MCF 10A (cell line): ENCODE results near the gene KRT71. TPM values are rescaled to one million over a fixed set of nuclear protein-coding genes. Genes with fewer than 3 reads are reported as not detected.

Experiments
- BruUV-seq: library from RNA; stranded (reverse); fragments of 400-500 nt; replicated peaks from 2 replicates; lab custom pipeline; 2021; lab: Mats Ljungman, UMichigan
- CTCF ChIA-PET: fragments of 300-600 bp; sonication (Branson Sonifier 250); formaldehyde crosslinking; extraction: SDS; loops from one replicate; lab custom pipeline; 2021; ENCODE audit warnings: antibody characterized with exemption, inconsistent platforms; lab: Yijun Ruan, JAX
- POLR2A ChIA-PET: fragments of 300-600, 350-650 bp; sonication (Branson Sonifier 250); formaldehyde crosslinking; extraction: SDS; loops from one replicate; lab custom pipeline; 2020; ENCODE audit warnings: antibody characterized with exemption, inconsistent platforms; lab: Yijun Ruan, JAX
- DNase-seq: peaks from one replicate; pipeline ENCODE4 v3.0.0-alpha.2; 2018; ENCODE audit not compliant: unreplicated experiment
- H3K27ac Mint-ChIP-seq: one replicate; pipeline ENCODE4 v1.8.0; 2022; ENCODE audit warnings: mild to moderate bottlenecking, low read depth, mixed read lengths; ENCODE audit not compliant: unreplicated experiment
- H3K27me3 Mint-ChIP-seq: one replicate; pipeline ENCODE4 v1.8.0; 2022; ENCODE audit warnings: mixed read lengths; ENCODE audit not compliant: insufficient read depth, unreplicated experiment
- H3K36me3 Mint-ChIP-seq: one replicate; pipeline ENCODE4 v1.8.0; 2022; ENCODE audit warnings: mild to moderate bottlenecking, moderate library complexity, mixed read lengths; ENCODE audit not compliant: insufficient read depth, unreplicated experiment
- H3K4me1 Mint-ChIP-seq: one replicate; pipeline ENCODE4 v1.8.0; 2022; ENCODE audit warnings: mixed read lengths; ENCODE audit not compliant: insufficient read depth, unreplicated experiment
- H3K4me3 Mint-ChIP-seq: one replicate; pipeline ENCODE4 v1.8.0; 2022; ENCODE audit warnings: mild to moderate bottlenecking, moderate library complexity, mixed read lengths; ENCODE audit not compliant: unreplicated experiment
- H3K9me3 Mint-ChIP-seq: one replicate; pipeline ENCODE4 v1.8.0; 2022; ENCODE audit warnings: mixed read lengths; ENCODE audit not compliant: unreplicated experiment
- intact Hi-C: fragments of 100-400 bp; cut with micrococcal nuclease; formaldehyde crosslinking; loops from 2 replicates; pipeline ENCODE4 v1.14.1; 2022
- total RNA-seq: library from RNA; stranded (reverse); gene quantifications from 2 replicates; pipeline ENCODE4 v1.2.3, GENCODE V29; 2022
- TF ChIP-seq, protein P1 (sequence below): fragments of 200-600 bp; IDR thresholded peaks from one replicate; pipeline ENCODE4 v1.8.0; 2022; ENCODE audit warnings: antibody characterized with exemption, mild to moderate bottlenecking; ENCODE audit not compliant: unreplicated experiment

KRT71 gene
- total RNA-seq, 1 experiment from 2014 or later: not detected

DNA sequence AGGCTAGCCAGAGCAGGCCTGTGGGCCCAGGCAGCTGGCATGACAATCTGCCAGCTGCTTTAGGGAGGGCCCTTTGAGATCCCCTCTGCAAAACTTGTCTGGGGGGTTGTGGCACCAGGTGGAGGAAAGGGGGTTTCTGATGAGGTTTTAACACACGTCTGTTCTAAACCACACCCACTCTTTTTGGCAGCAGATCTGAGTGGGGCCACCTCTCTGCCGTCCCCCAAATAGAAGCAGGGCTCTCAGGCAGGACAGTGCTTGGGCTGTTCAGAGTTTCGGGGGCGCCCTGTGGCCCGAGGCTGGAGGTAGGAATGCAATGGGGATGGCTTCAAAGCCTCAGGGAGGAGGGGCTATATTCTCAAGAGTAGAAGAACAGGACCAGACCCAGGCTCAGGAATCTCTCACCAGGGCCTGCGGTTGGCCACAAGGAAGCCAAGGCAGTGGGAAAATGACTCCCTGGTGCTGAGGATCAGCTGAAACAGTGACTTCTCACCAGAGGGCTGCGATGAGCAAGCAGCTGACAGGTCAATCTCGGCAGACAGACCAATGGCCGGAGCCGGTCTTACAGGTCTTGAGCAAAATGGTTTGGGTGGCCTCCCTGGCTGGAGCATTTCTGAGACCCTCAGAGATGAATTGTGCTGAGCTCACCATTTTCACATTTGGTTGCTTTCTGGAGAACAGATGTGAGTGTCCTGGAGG is 31.2 kb downstream of the KRT71 start:
- TF ChIP-seq, protein P1, sequence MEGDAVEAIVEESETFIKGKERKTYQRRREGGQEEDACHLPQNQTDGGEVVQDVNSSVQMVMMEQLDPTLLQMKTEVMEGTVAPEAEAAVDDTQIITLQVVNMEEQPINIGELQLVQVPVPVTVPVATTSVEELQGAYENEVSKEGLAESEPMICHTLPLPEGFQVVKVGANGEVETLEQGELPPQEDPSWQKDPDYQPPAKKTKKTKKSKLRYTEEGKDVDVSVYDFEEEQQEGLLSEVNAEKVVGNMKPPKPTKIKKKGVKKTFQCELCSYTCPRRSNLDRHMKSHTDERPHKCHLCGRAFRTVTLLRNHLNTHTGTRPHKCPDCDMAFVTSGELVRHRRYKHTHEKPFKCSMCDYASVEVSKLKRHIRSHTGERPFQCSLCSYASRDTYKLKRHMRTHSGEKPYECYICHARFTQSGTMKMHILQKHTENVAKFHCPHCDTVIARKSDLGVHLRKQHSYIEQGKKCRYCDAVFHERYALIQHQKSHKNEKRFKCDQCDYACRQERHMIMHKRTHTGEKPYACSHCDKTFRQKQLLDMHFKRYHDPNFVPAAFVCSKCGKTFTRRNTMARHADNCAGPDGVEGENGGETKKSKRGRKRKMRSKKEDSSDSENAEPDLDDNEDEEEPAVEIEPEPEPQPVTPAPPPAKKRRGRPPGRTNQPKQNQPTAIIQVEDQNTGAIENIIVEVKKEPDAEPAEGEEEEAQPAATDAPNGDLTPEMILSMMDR: no peak
- intact Hi-C loops: loop anchor here (1.0 to 5.0 kb wide), 5 partner anchors 27 to 364 kb away; no protein-coding TSS in a partner anchor
- Mint-ChIP-seq H3K27ac (peak overlapping the region; percentile 96), H3K27me3 (no peaks in the 10 kb centered on the region), H3K4me1 (peaks cover 44% of the 10 kb centered on the region), H3K4me3 (peak overlapping the region; percentile 80), H3K36me3 (peaks cover 38% of the 10 kb centered on the region), H3K9me3 (no peaks in the 10 kb centered on the region)
- POLR2A ChIA-PET: interaction anchor here (0.6 to 27.6 kb wide), 27 partner anchors 9 to 441 kb away, joined by 3 to 1235 read pairs (median 4); partner anchors contain the start of gene KRT6A
- BruUV-seq: no TSS peak
- CTCF ChIA-PET: interaction anchor here (0.6 to 7.3 kb wide), 21 partner anchors 10 to 435 kb away, joined by 3 to 90 read pairs (median 5); partner anchors contain the start of gene KRT6A
- peak; percentile 91 for DNase-seq

DNA sequence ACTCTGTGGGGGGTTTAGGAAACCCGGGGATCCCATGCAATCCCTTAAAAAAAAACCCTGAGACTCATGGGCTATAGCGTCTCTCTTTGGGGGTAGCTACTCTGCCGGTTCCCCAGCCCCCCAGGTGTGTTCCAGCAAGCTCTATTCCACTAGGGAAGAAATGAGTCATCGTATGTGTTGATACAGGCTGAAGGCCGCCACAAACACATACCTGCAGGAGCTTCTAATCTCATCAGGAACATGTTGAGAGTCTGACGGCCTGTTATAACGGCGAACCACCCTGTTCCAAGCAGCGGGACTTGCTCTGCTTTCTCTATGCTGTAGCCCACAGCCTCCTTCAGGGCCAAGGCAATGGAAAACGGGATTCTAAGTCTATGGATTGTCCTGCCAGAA is 31.8 kb downstream of the KRT71 start:
- ChIA-PET CTCF (interaction anchor here (0.9 to 7.3 kb wide), 18 partner anchors 10 to 435 kb away, joined by 3 to 90 read pairs (median 6); partner anchors contain the start of gene KRT6A), POLR2A (interaction anchor here (0.6 to 27.6 kb wide), 31 partner anchors 8 to 485 kb away, joined by 3 to 1235 read pairs (median 6); partner anchors contain the start of genes ATG101, EIF4B, KRT6A and KRT6C)
- intact Hi-C loops: loop anchor here (2.0 to 5.0 kb wide), 3 partner anchors 79 to 364 kb away; no protein-coding TSS in a partner anchor
- Mint-ChIP-seq H3K36me3 (peaks cover 44% of the 10 kb centered on the region), H3K4me3 (peak overlapping the region; percentile 80), H3K9me3 (no peaks in the 10 kb centered on the region), H3K27me3 (no peaks in the 10 kb centered on the region), H3K4me1 (peaks cover 46% of the 10 kb centered on the region), H3K27ac (peak overlapping the region; percentile 96)
- TF ChIP-seq, protein P1: no peak
- BruUV-seq: no TSS peak
- peak; percentile 87 for DNase-seq

DNA sequence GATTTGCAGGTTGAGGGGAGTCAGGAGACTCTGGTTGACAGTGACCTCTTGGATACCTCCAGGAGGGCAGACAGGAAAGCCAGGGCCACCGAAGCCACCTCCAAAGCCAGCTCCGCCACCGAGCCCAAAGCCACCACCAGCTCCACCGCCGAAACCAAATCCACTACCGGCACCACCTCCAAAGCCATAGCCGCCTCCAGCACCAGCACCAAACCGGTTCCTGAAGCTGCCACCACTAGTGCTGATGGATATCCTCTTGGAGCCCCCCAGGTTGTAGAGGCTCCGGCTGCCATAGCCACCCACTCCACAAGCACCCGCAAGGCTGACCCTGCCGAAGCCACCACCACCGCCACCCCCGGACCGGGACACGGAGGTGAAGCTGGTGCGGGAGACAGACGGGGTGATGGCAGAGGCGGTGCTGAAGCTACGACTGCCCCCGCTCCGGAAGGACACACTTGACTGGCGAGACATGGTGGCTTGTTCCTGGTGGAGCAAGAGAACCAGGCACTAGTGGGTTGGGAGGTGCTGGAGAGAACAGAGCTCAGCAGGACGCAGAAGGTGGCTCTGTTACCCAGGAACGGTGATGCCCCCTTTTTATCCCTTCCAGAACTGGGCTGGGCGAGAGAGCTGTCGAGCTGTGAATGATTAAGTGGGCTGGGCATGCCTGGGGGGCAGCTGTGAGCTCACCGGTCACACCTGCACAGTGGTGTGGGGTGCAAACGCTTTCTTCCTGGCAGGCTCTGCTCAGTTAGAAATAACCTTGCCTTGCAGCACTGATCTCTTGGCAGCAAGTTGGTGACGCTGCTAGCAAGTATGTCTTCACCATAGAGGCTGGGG is 32.9 kb downstream of the KRT71 start, which contains the start of gene KRT5:
KRT5 (minus strand) TSS at position 569 of the 837 bp plus-strand sequence; CDS start at position 471, 98 bp downstream.
- no peaks in the 10 kb centered on the region for H3K9me3 Mint-ChIP-seq
- peak; percentile 97 for DNase-seq
- H3K4me1 Mint-ChIP-seq: peaks cover 49% of the 10 kb centered on the region
- intact Hi-C loops: loop anchor here (2.0 to 5.0 kb wide), 4 partner anchors 78 to 363 kb away; no protein-coding TSS in a partner anchor
- TF ChIP-seq, protein P1: no peak
- CTCF ChIA-PET: interaction anchor here (0.6 to 7.3 kb wide), 18 partner anchors 12 to 481 kb away, joined by 3 to 90 read pairs (median 6); partner anchors contain the start of gene KRT6A
- H3K4me3 Mint-ChIP-seq: peak within 1 kb of the TSS; percentile 80
- H3K27ac Mint-ChIP-seq: peak within 1 kb of the TSS; percentile 96
- POLR2A ChIA-PET: interaction anchor here (0.6 to 27.6 kb wide), 43 partner anchors 7 to 486 kb away, joined by 3 to 1235 read pairs (median 4); partner anchors contain the start of genes ATG101, EIF4B, KRT18 and KRT6A
- BruUV-seq: no TSS peak
- peaks cover 55% of the 10 kb centered on the region for H3K36me3 Mint-ChIP-seq
- no peaks in the 10 kb centered on the region for H3K27me3 Mint-ChIP-seq
